IPS-18a (cell line): ENCODE measurements around the gene OR5D18.
"Not testable (repeated sequence)": the region's sequence is repeated elsewhere in the genome, so short reads cannot be mapped to it uniquely, and the experiment has no call there.

Experiments
- H3K27ac ChIP-seq: one replicate; pipeline ENCODE4 v1.5.1; 2013; ENCODE audit warnings: low read length
- H3K27me3 ChIP-seq: one replicate; pipeline ENCODE4 v1.6.1; 2013; ENCODE audit warnings: mild to moderate bottlenecking, low read length; ENCODE audit not compliant: control insufficient read depth, insufficient read depth
- H3K36me3 ChIP-seq: one replicate; pipeline ENCODE4 v1.6.1; 2013; ENCODE audit warnings: low read depth, low read length; ENCODE audit not compliant: control insufficient read depth
- H3K4me1 ChIP-seq: one replicate; pipeline ENCODE4 v1.6.1; 2013; ENCODE audit warnings: low read depth, low read length; ENCODE audit not compliant: control insufficient read depth
- H3K4me3 ChIP-seq: one replicate; pipeline ENCODE4 v1.5.1; 2013; ENCODE audit warnings: low read length
- H3K9ac ChIP-seq: one replicate; pipeline ENCODE4 v1.6.1; 2013; ENCODE audit warnings: mild to moderate bottlenecking, low read length, moderate library complexity
- H3K9me3 ChIP-seq: one replicate; pipeline ENCODE4 v1.6.1; 2013; ENCODE audit warnings: low read depth, low read length; ENCODE audit not compliant: control insufficient read depth

The OR5D18 gene

GRCh38 chr11:55854704-55855103, 35.3 kb downstream of the OR5D18 start:
- no peak overlapping the region for H3K27ac ChIP-seq
- no peaks in the 10 kb centered on the region for H3K4me1 ChIP-seq
- no peak overlapping the region for H3K9ac ChIP-seq
- H3K27me3 ChIP-seq, result no peaks in the 10 kb centered on the region
- no peak overlapping the region for H3K4me3 ChIP-seq
- peaks cover 82% of the 10 kb centered on the region for H3K9me3 ChIP-seq
- H3K36me3 ChIP-seq, result no peaks in the 10 kb centered on the region

- H3K27ac ChIP-seq, H3K4me1 ChIP-seq, H3K36me3 ChIP-seq, H3K4me3 ChIP-seq, H3K9ac ChIP-seq, H3K27me3 ChIP-seq: not testable (repeated sequence)
- peaks cover 16% of the 10 kb centered on the region for H3K9me3 ChIP-seq
These were observed 47.9 kb downstream of the OR5D18 start for GRCh38 chr11:55867354-55867753.
